Right lobe of liver (tissue), 4 donors: Measurements from ENCODE around the gene ABCC2.

Experiments
- POLR2A ChIP-seq: fragments of 450-650 bp; IDR thresholded peaks from one replicate; pipeline ENCODE4 v1.6.1; 2017; ENCODE audit warnings: antibody characterized with exemption, mild to moderate bottlenecking
- TF ChIP-seq, protein P1 (sequence below), 4 donors: fragments of 200-600 bp in 3 of 4; fragments of 450-650 bp in 1 of 4; IDR thresholded peaks; one replicate each; pipeline versions ENCODE4 v1.5.1 to v1.8.0; 2016 to 2022; ENCODE audit warnings: antibody characterized with exemption in 4 of 4, mild to moderate bottlenecking in 2 of 4
- donor health status: DM: no; HTN: no; CAD: no.
- donor health status: DM: no; HTN: no; CAD: no.
- donor health status: DM: no; HTN: yes; CAD: no.

DNA sequence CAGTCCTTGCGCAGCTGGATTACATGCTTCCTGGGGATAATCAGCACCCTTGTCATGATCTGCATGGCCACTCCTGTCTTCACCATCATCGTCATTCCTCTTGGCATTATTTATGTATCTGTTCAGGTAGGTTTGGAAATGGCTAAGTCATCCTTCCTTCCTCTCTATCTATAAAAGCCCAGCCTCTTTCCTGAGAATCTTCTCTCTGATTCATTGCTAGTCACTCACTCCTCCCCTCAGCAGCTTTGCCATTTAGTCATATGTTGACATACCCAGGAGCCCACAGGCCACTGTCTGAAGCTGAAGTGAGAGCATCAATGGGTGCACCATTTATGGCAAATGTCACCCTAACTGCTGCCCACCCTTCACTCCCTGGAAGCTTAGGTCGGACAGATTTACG, 52.0 kb downstream of the ABCC2 start:
- TF ChIP-seq, protein P1, sequence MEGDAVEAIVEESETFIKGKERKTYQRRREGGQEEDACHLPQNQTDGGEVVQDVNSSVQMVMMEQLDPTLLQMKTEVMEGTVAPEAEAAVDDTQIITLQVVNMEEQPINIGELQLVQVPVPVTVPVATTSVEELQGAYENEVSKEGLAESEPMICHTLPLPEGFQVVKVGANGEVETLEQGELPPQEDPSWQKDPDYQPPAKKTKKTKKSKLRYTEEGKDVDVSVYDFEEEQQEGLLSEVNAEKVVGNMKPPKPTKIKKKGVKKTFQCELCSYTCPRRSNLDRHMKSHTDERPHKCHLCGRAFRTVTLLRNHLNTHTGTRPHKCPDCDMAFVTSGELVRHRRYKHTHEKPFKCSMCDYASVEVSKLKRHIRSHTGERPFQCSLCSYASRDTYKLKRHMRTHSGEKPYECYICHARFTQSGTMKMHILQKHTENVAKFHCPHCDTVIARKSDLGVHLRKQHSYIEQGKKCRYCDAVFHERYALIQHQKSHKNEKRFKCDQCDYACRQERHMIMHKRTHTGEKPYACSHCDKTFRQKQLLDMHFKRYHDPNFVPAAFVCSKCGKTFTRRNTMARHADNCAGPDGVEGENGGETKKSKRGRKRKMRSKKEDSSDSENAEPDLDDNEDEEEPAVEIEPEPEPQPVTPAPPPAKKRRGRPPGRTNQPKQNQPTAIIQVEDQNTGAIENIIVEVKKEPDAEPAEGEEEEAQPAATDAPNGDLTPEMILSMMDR (IDR thresholded peaks at IDR 0.05): no peak
- TF ChIP-seq POLR2A: no peak
